Fibroblast of the aortic adventitia (primary cell): ENCODE results near the gene ADGRD1. TPM values are rescaled to one million over a fixed set of nuclear protein-coding genes. Genes with fewer than 3 reads are reported as not detected.

Experiments
- DNase-seq: peaks from one replicate; pipeline ENCODE4 v3.0.0-alpha.2; 2010; ENCODE audit warnings: low read depth
- H3K4me3 ChIP-seq: 2 replicates; pipeline ENCODE4 v1.5.1; 2011; ENCODE audit warnings: low read depth, mild to moderate bottlenecking, control low read depth, low read length, moderate library complexity
- CTCF ChIP-seq: IDR thresholded peaks from 2 replicates; pipeline ENCODE4 v1.5.1; 2011; ENCODE audit warnings: mild to moderate bottlenecking, low read length, control low read depth, inconsistent platforms; ENCODE audit not compliant: insufficient read depth
- total RNA-seq: library from RNA; depleted of rRNA; stranded (reverse); fragments of >200 nt; gene quantifications from 2 replicates; pipeline ENCODE4 v1.2.3, GENCODE V29; 2012; ENCODE audit warnings: low replicate concordance

Gene ADGRD1
- total RNA-seq, 1 donor, result 1.2 TPM

- TF ChIP-seq CTCF, result no peak
- no peak for DNase-seq
- no peak overlapping the region for H3K4me3 ChIP-seq
Observed at GRCh38 chr12:130973906-130974305, 20.2 kb downstream of the ADGRD1 start.

- H3K4me3 ChIP-seq, result no peak overlapping the region
- TF ChIP-seq CTCF, result no peak
- no peak for DNase-seq
Observed at GRCh38 chr12:130975116-130975515, 21.4 kb downstream of the ADGRD1 start.

GRCh38 chr12:130976171-130976720 lies 22.5 kb downstream of the ADGRD1 start:
- no peak for TF ChIP-seq CTCF
- no peak for DNase-seq
- H3K4me3 ChIP-seq, result no peak overlapping the region

GRCh38 chr12:130977046-130977742 lies 23.5 kb downstream of the ADGRD1 start:
- no peak overlapping the region for H3K4me3 ChIP-seq
- no peak for DNase-seq
- no peak for TF ChIP-seq CTCF

GRCh38 chr12:130977743-130978095 lies 24.0 kb downstream of the ADGRD1 start:
- no peak for TF ChIP-seq CTCF
- H3K4me3 ChIP-seq, result no peak overlapping the region
- no peak for DNase-seq

GRCh38 chr12:130978785-130979184 lies 25.1 kb downstream of the ADGRD1 start:
- no peak overlapping the region for H3K4me3 ChIP-seq
- no peak for TF ChIP-seq CTCF
- DNase-seq, result no peak
